OCI-LY1 (cell line): ENCODE results near the gene EGFL7.

Experiments
- H2AFZ ChIP-seq: fragments of 200-600 bp; sonication (generic), shearing (Covaris generic); 2 replicates; pipeline ENCODE4 v1.6.0; 2014; ENCODE audit warnings: antibody characterized with exemption, mild to moderate bottlenecking, low read length
- H3F3A ChIP-seq: fragments of 200-600 bp; sonication (generic), shearing (Covaris generic); 2 replicates; pipeline ENCODE4 v1.6.0; 2014; ENCODE audit warnings: mild to moderate bottlenecking, antibody characterized with exemption, low read length, moderate library complexity; ENCODE audit not compliant: insufficient read depth
- H3K27ac ChIP-seq: fragments of 200-600 bp; sonication (generic); 2 replicates; pipeline ENCODE4 v1.5.1; 2014; ENCODE audit warnings: low read length, mixed run types, mild to moderate bottlenecking, low read depth; ENCODE audit not compliant: poor library complexity, severe bottlenecking
- H3K27me3 ChIP-seq: fragments of 200-600 bp; sonication (generic); 2 replicates; pipeline ENCODE4 v1.6.0; 2014; ENCODE audit warnings: antibody characterized with exemption, mild to moderate bottlenecking, low read length, moderate library complexity; ENCODE audit not compliant: insufficient read depth
- H3K36me3 ChIP-seq: fragments of 200-600 bp; sonication (generic); 2 replicates; pipeline ENCODE4 v1.6.1; 2014; ENCODE audit warnings: mild to moderate bottlenecking, antibody characterized with exemption, low read length, moderate library complexity, mixed read lengths; ENCODE audit not compliant: insufficient read depth
- H3K4me1 ChIP-seq: fragments of 200-600 bp; sonication (generic); 2 replicates; pipeline ENCODE4 v1.5.1; 2014; ENCODE audit warnings: mild to moderate bottlenecking, low read length, moderate library complexity; ENCODE audit not compliant: insufficient read depth, severe bottlenecking
- H3K4me2 ChIP-seq: fragments of 200-600 bp; sonication (generic), shearing (Covaris generic); 2 replicates; pipeline ENCODE4 v1.6.1; 2014; ENCODE audit warnings: low read length
- H3K4me3 ChIP-seq: fragments of 200-600 bp; sonication (generic); 2 replicates; pipeline ENCODE4 v1.5.1; 2014; ENCODE audit warnings: low read length, low read depth, mild to moderate bottlenecking, mixed read lengths; ENCODE audit not compliant: poor library complexity, severe bottlenecking
- H3K79me2 ChIP-seq: fragments of 200-600 bp; shearing (Covaris generic); 2 replicates; pipeline ENCODE4 v1.6.1; 2016; ENCODE audit warnings: mixed run types, low read length, mixed read lengths; ENCODE audit not compliant: insufficient read depth
- H3K9ac ChIP-seq: fragments of 200-600 bp; sonication (generic), shearing (Covaris generic); 2 replicates; pipeline ENCODE4 v1.6.1; 2014; ENCODE audit warnings: mild to moderate bottlenecking, low read length, mixed read lengths
- H3K9me2 ChIP-seq: fragments of 200-600 bp; sonication (generic), shearing (Covaris generic); 2 replicates; pipeline ENCODE4 v1.6.1; 2014; ENCODE audit warnings: low read depth, mild to moderate bottlenecking, low read length, mixed read lengths
- H3K9me3 ChIP-seq: fragments of 200-600 bp; shearing (Covaris generic); 2 replicates; pipeline ENCODE4 v1.6.1; 2014; ENCODE audit warnings: low read length, mixed read lengths
- H4K20me1 ChIP-seq: fragments of 200-600 bp; sonication (generic), shearing (Covaris generic); 2 replicates; pipeline ENCODE4 v1.6.0; 2016; ENCODE audit warnings: mild to moderate bottlenecking, low read length; ENCODE audit not compliant: insufficient read depth
- CTCF ChIP-seq: fragments of 200-600 bp; sonication (generic), shearing (Covaris generic); IDR thresholded peaks from 2 replicates; pipeline ENCODE4 v1.5.1; 2017; ENCODE audit warnings: mild to moderate bottlenecking, antibody characterized with exemption, low read length, moderate library complexity, mixed read lengths
- EZH2 ChIP-seq: fragments of 200-600 bp; sonication (generic), shearing (Covaris generic); IDR thresholded peaks from 2 replicates; pipeline ENCODE4 v1.8.0; 2017; ENCODE audit warnings: borderline replicate concordance, mixed run types, mild to moderate bottlenecking, antibody characterized with exemption, low read length, moderate library complexity, mixed read lengths

The EGFL7 gene

GRCh38 chr9:136686794-136687711 lies 24.3 kb downstream of the EGFL7 start, which contains the start of gene AGPAT2:
TSS of gene AGPAT2 (minus strand) at chr9:136687457. CDS start at chr9:136687357, 100 bp downstream.
- H3F3A ChIP-seq: no peaks in the 10 kb centered on the region
- H3K27me3 ChIP-seq: peaks cover 24% of the 10 kb centered on the region; the same call in 1 of the 2 replicates
- H3K4me1 ChIP-seq: peaks cover 7% of the 10 kb centered on the region
- no peaks in the 10 kb centered on the region for H3K79me2 ChIP-seq
- TF ChIP-seq EZH2 (no peak), CTCF (no peak)
- H3K36me3 ChIP-seq: no peaks in the 10 kb centered on the region
- H2AFZ ChIP-seq: no peak within 1 kb of the TSS
- peak within 1 kb of the TSS; percentile 40; the same call in 1 of the 2 replicates for H3K9ac ChIP-seq
- H3K9me3 ChIP-seq: no peaks in the 10 kb centered on the region
- no peak within 1 kb of the TSS for H3K27ac ChIP-seq
- H4K20me1 ChIP-seq: no peaks in the 10 kb centered on the region
- H3K4me3 ChIP-seq: peak within 1 kb of the TSS; percentile 69
- H3K9me2 ChIP-seq: no peaks in the 10 kb centered on the region
- peak within 1 kb of the TSS; percentile 66 for H3K4me2 ChIP-seq

- Histone ChIP-seq H2AFZ (no peak overlapping the region), H3K4me2 (no peak overlapping the region)
These were observed 25.1 kb downstream of the EGFL7 start for GRCh38 chr9:136687721-136688223.

More at GRCh38 chr9:136687721-136688223, 25.1 kb downstream of the EGFL7 start:
- Histone ChIP-seq H4K20me1 (no peaks in the 10 kb centered on the region), H3K27ac (no peak overlapping the region), H3F3A (no peaks in the 10 kb centered on the region), H3K4me1 (peaks cover 7% of the 10 kb centered on the region), H3K79me2 (no peaks in the 10 kb centered on the region), H3K4me3 (no peak overlapping the region), H3K9me3 (no peaks in the 10 kb centered on the region), H3K9ac (no peak overlapping the region), H3K27me3 (peaks cover 24% of the 10 kb centered on the region; the same call in 1 of the 2 replicates), H3K36me3 (no peaks in the 10 kb centered on the region), H3K9me2 (no peaks in the 10 kb centered on the region)
- TF ChIP-seq CTCF (no peak), EZH2 (no peak)
